ENCODE results near the gene DOHH.

Gene DOHH

DNA sequence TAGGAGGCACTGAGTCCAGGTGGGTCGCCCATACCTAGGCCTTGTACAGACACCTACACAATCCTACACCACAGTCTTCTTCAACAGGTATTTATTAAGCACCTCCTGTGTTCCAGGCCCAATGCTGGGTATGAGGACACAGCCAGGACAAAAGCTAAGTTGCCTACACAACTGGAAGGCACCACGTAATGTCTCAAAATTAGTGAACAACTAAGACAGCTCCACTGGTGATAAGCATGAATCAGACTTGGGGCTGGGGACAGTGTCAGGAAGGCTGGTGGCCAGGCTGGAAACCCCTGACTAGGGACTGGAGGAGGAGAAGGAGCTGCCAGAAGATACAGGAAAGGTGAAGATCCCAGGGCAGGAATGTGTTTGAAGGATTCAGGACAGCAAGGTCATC is 22.5 kb downstream of the DOHH start:
- Histone ChIP-seq H3K27ac (no peak overlapping the region), H3K4me3 (ENCODE audit: low read depth, low read length) (no peak overlapping the region), H3K36me3 (ENCODE audit: control insufficient read depth, insufficient read depth, low read length) (no peaks in the 10 kb centered on the region), H3K4me1 (no peaks in the 10 kb centered on the region), H3K4me2 (ENCODE audit: low read length) (no peak overlapping the region), H3K9ac (no peak overlapping the region), H2AFZ (no peak overlapping the region), H3K9me3 (ENCODE audit: control insufficient read depth, low read length) (no peaks in the 10 kb centered on the region), H3K27me3 (ENCODE audit: control insufficient read depth, insufficient read depth, low read length) (no peaks in the 10 kb centered on the region), H3K79me2 (no peaks in the 10 kb centered on the region)
- TF ChIP-seq, protein P1, sequence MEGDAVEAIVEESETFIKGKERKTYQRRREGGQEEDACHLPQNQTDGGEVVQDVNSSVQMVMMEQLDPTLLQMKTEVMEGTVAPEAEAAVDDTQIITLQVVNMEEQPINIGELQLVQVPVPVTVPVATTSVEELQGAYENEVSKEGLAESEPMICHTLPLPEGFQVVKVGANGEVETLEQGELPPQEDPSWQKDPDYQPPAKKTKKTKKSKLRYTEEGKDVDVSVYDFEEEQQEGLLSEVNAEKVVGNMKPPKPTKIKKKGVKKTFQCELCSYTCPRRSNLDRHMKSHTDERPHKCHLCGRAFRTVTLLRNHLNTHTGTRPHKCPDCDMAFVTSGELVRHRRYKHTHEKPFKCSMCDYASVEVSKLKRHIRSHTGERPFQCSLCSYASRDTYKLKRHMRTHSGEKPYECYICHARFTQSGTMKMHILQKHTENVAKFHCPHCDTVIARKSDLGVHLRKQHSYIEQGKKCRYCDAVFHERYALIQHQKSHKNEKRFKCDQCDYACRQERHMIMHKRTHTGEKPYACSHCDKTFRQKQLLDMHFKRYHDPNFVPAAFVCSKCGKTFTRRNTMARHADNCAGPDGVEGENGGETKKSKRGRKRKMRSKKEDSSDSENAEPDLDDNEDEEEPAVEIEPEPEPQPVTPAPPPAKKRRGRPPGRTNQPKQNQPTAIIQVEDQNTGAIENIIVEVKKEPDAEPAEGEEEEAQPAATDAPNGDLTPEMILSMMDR (IDR thresholded peaks at IDR 0.05): no peak

DNA sequence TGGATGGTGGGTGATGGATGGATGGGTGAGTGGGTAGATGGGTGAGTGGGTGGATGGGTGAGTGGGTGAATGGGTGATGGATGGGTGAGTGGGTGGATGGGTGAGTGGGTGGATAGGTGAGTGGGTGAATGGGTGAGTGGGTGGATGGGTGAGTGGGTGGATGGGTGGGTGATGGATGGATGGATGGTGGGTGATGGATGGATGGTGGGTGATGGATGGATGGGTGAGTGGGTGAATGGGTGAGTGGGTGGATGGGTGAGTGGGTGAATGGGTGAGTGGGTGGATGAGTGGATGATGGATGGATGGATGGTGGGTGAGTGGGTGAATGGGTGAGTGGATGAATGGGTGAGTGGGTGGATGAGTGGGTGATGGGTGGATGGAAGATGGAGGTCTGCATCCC is 23.0 kb downstream of the DOHH start:
- Histone ChIP-seq H3K4me1 (no peaks in the 10 kb centered on the region), H3K79me2 (no peaks in the 10 kb centered on the region), H3K36me3 (ENCODE audit: control insufficient read depth, insufficient read depth, low read length) (no peaks in the 10 kb centered on the region), H3K4me2 (ENCODE audit: low read length) (no peak overlapping the region), H3K27me3 (ENCODE audit: control insufficient read depth, insufficient read depth, low read length) (no peaks in the 10 kb centered on the region), H3K9ac (no peak overlapping the region), H2AFZ (no peak overlapping the region), H3K9me3 (ENCODE audit: control insufficient read depth, low read length) (no peaks in the 10 kb centered on the region), H3K4me3 (ENCODE audit: low read depth, low read length) (no peak overlapping the region), H3K27ac (no peak overlapping the region)
- TF ChIP-seq, protein P1 (IDR thresholded peaks at IDR 0.05): no peak

GRCh38 chr19:3476830-3477229 is 23.6 kb downstream of the DOHH start:
- H3K9me3 ChIP-seq (ENCODE audit: control insufficient read depth, low read length): no peaks in the 10 kb centered on the region
- H3K4me2 ChIP-seq (ENCODE audit: low read length): no peak overlapping the region
- no peak overlapping the region for H2AFZ ChIP-seq
- no peak overlapping the region for H3K4me3 ChIP-seq (ENCODE audit: low read depth, low read length)
- H3K9ac ChIP-seq: no peak overlapping the region
- no peaks in the 10 kb centered on the region for H3K4me1 ChIP-seq
- H3K27me3 ChIP-seq (ENCODE audit: control insufficient read depth, insufficient read depth, low read length): no peaks in the 10 kb centered on the region
- TF ChIP-seq, protein P1 (IDR thresholded peaks at IDR 0.05): no peak
- H3K36me3 ChIP-seq (ENCODE audit: control insufficient read depth, insufficient read depth, low read length): no peaks in the 10 kb centered on the region
- no peak overlapping the region for H3K27ac ChIP-seq
- no peaks in the 10 kb centered on the region for H3K79me2 ChIP-seq

GRCh38 chr19:3475449-3475848 is 25.0 kb downstream of the DOHH start:
- H3K9ac ChIP-seq: no peak overlapping the region
- H3K4me3 ChIP-seq (ENCODE audit: low read depth, low read length): no peak overlapping the region
- no peaks in the 10 kb centered on the region for H3K4me1 ChIP-seq
- H3K4me2 ChIP-seq (ENCODE audit: low read length): no peak overlapping the region
- no peaks in the 10 kb centered on the region for H3K9me3 ChIP-seq (ENCODE audit: control insufficient read depth, low read length)
- H3K36me3 ChIP-seq (ENCODE audit: control insufficient read depth, insufficient read depth, low read length): no peaks in the 10 kb centered on the region
- TF ChIP-seq, protein P1 (IDR thresholded peaks at IDR 0.05): no peak
- no peaks in the 10 kb centered on the region for H3K79me2 ChIP-seq
- H3K27ac ChIP-seq: no peak overlapping the region
- H3K27me3 ChIP-seq (ENCODE audit: control insufficient read depth, insufficient read depth, low read length): no peaks in the 10 kb centered on the region
- no peak overlapping the region for H2AFZ ChIP-seq

DNA sequence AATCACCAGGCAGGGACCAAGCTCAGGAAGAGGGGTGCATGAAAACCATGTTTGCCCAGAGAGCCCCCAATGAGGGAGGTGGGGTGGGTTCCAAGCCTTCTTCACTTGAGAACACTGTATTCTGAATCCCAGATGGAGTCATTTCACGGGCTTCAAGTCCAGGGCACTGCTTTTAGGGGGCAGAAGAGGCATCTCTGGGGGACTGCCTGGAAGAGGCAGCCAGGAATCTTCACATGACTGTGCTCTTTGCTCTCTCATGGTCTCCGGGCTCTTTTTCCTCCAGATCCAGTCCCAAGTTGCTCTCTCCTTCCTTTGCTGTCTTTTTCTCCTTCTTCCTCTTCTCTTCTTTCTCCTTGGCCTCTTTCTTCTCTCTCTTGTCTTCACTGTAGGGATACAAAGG is 25.9 kb downstream of the DOHH start:
- Histone ChIP-seq H2AFZ (no peak overlapping the region), H3K4me3 (ENCODE audit: low read depth, low read length) (no peak overlapping the region), H3K27ac (no peak overlapping the region), H3K27me3 (ENCODE audit: control insufficient read depth, insufficient read depth, low read length) (no peaks in the 10 kb centered on the region), H3K9me3 (ENCODE audit: control insufficient read depth, low read length) (no peaks in the 10 kb centered on the region), H3K36me3 (ENCODE audit: control insufficient read depth, insufficient read depth, low read length) (no peaks in the 10 kb centered on the region), H3K4me2 (ENCODE audit: low read length) (no peak overlapping the region), H3K4me1 (no peaks in the 10 kb centered on the region), H3K9ac (no peak overlapping the region), H3K79me2 (no peaks in the 10 kb centered on the region)
- TF ChIP-seq, protein P1 (IDR thresholded peaks at IDR 0.05): no peak
